Measurements from ENCODE around the gene SLC7A10. TPM values are rescaled to one million over a fixed set of nuclear protein-coding genes. Genes with fewer than 3 reads are reported as not detected.
"Not testable (repeated sequence)": the region's sequence is repeated elsewhere in the genome, so short reads cannot be mapped to it uniquely, and the experiment has no call there.

SLC7A10 gene
- total RNA-seq, 1 donor from 2014 or later, result not detected

GRCh38 chr19:33203529-33203928 is 22.1 kb downstream of the SLC7A10 start:
- DNase-seq (ENCODE audit: low read depth, low spot score), result no peak

GRCh38 chr19:33202546-33203507 is 22.8 kb downstream of the SLC7A10 start:
- no peak for DNase-seq (ENCODE audit: low read depth, low spot score)

GRCh38 chr19:33201886-33202545 is 23.6 kb downstream of the SLC7A10 start:
- no peak for DNase-seq (ENCODE audit: low read depth, low spot score)

- no peak for DNase-seq (ENCODE audit: low read depth, low spot score)
Measured at GRCh38 chr19:33201473-33201872, 24.2 kb downstream of the SLC7A10 start.

- no peak for DNase-seq (ENCODE audit: low read depth, low spot score)
Measured at GRCh38 chr19:33199441-33200265, 26.0 kb downstream of the SLC7A10 start.

GRCh38 chr19:33198169-33198568 is 27.5 kb downstream of the SLC7A10 start:
- DNase-seq (ENCODE audit: low read depth, low spot score), result no peak

- no peak for DNase-seq (ENCODE audit: low read depth, low spot score)
Measured at GRCh38 chr19:33197591-33198000, 28.1 kb downstream of the SLC7A10 start.

GRCh38 chr19:33196446-33197193 is 29.0 kb downstream of the SLC7A10 start:
- no peak for DNase-seq (ENCODE audit: low read depth, low spot score)

- DNase-seq (ENCODE audit: low read depth, low spot score), result no peak
Measured at GRCh38 chr19:33195645-33196347, 29.9 kb downstream of the SLC7A10 start.

- no peak for DNase-seq (ENCODE audit: low read depth, low spot score)
Measured at GRCh38 chr19:33194886-33195644, 30.6 kb downstream of the SLC7A10 start.

- DNase-seq (ENCODE audit: low read depth, low spot score), result no peak
Measured at GRCh38 chr19:33194532-33194885, 31.1 kb downstream of the SLC7A10 start.

- DNase-seq (ENCODE audit: low read depth, low spot score), result no peak
Measured at GRCh38 chr19:33193865-33194362, 31.7 kb downstream of the SLC7A10 start, which contains the start of gene LRP3. Gene LRP3 (plus strand): TSS chr19:33194330. CDS start chr19:33194786, 456 bp downstream.

GRCh38 chr19:33193269-33193864 is 32.3 kb downstream of the SLC7A10 start:
- DNase-seq (ENCODE audit: low read depth, low spot score), result no peak

- no peak for DNase-seq (ENCODE audit: low read depth, low spot score)
Measured at GRCh38 chr19:33192010-33192409, 33.6 kb downstream of the SLC7A10 start.

GRCh38 chr19:33191501-33191900 is 34.1 kb downstream of the SLC7A10 start:
- no peak for DNase-seq (ENCODE audit: low read depth, low spot score)

- DNase-seq (ENCODE audit: low read depth, low spot score), result not testable (repeated sequence)
Measured at GRCh38 chr19:33191092-33191491, 34.6 kb downstream of the SLC7A10 start.

- DNase-seq (ENCODE audit: low read depth, low spot score), result no peak
Measured at GRCh38 chr19:33189453-33189852, 36.2 kb downstream of the SLC7A10 start.

- DNase-seq (ENCODE audit: low read depth, low spot score), result no peak
Measured at GRCh38 chr19:33187183-33187540, 38.5 kb downstream of the SLC7A10 start.

Measured in pulmonary artery endothelial cell (primary cell).